Spleen (tissue), 7 donors: ENCODE results near the gene AMBRA1.

ENCODE experiments used
- POLR2AphosphoS5 ChIP-seq, 3 donors: sonication (generic); formaldehyde crosslinking; IDR thresholded peaks; one replicate each; pipeline ENCODE4 v1.5.1; 2017; ENCODE audit warnings: antibody characterized with exemption in 3 of 3
- TF ChIP-seq, protein P1 (sequence below), 11 experiments: fragments of 200-600 bp in 7 of 11; fragments of 450-650 bp in 4 of 11; sonication (generic) in 4 of 11; IDR thresholded peaks in 8 of 11; conservative IDR thresholded peaks in 3 of 11; 1 replicate in 7 of 11; 2 replicates in 4 of 11; pipeline versions ENCODE4 v1.4.0 to v1.8.0; 2016 to 2021; ENCODE audit warnings: antibody characterized with exemption in 11 of 11, inconsistent platforms in 4 of 11, mild to moderate bottlenecking in 1 of 11
- donor health status: DM: no; HTN: no; CAD: no; lungs with moderate emphysema.
- donor health status: DM: no; HTN: no; CAD: no.
- donor health status: DM: no; HTN: no; CAD: no.

DNA sequence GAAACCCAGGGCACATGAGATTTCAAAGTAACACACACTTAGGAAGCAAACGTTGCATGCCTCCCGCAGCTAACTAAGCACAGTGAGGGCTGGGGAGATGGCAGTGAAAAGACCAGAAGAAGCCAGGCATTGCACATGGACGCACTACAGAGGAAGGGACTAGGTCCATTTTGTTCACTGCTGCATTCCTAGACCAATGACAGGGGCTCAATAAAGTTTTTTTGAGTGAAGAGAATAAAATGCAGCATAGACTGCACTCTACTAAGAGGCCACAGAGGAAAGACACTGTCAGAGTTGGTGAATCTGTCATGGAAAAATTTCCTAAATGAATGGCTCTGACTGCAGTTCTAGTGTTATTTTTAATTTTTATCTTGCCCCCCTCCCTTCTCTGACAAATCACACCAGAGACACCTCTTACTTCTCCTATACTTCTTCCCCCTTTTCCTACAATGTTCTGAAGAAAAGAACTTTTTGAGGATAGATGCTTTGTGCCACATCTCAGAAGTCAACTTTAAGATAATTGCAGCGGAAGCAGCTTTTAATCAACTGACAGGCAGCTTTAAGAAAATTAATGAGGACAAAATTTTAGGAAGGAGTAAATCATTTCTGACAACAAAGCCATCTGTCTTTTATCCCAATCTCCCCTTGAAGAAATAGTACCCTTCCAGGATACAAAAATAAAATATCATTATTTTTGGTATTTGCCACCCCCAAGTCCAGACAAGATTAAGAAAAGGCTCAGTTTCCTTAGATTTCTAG is 167.4 kb downstream of the AMBRA1 start:
- TF ChIP-seq POLR2AphosphoS5 (IDR thresholded peaks at IDR 0.05), result no peak
- TF ChIP-seq, protein P1, sequence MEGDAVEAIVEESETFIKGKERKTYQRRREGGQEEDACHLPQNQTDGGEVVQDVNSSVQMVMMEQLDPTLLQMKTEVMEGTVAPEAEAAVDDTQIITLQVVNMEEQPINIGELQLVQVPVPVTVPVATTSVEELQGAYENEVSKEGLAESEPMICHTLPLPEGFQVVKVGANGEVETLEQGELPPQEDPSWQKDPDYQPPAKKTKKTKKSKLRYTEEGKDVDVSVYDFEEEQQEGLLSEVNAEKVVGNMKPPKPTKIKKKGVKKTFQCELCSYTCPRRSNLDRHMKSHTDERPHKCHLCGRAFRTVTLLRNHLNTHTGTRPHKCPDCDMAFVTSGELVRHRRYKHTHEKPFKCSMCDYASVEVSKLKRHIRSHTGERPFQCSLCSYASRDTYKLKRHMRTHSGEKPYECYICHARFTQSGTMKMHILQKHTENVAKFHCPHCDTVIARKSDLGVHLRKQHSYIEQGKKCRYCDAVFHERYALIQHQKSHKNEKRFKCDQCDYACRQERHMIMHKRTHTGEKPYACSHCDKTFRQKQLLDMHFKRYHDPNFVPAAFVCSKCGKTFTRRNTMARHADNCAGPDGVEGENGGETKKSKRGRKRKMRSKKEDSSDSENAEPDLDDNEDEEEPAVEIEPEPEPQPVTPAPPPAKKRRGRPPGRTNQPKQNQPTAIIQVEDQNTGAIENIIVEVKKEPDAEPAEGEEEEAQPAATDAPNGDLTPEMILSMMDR (IDR thresholded peaks at IDR 0.05 in 8 of 11, conservative IDR thresholded peaks at IDR 0.05 in 3 of 11), result no peak
